ENCODE data around the gene KHDC4. TPM values are rescaled to one million over a fixed set of nuclear protein-coding genes. Genes with fewer than 3 reads are reported as not detected.

Gene KHDC4
- total and polyA plus RNA-seq, 2 of the 13 experiments (the other 11 are each of a cell fraction or from before 2014, with no cell fraction given): 33.5 to 92.0 TPM

DNA sequence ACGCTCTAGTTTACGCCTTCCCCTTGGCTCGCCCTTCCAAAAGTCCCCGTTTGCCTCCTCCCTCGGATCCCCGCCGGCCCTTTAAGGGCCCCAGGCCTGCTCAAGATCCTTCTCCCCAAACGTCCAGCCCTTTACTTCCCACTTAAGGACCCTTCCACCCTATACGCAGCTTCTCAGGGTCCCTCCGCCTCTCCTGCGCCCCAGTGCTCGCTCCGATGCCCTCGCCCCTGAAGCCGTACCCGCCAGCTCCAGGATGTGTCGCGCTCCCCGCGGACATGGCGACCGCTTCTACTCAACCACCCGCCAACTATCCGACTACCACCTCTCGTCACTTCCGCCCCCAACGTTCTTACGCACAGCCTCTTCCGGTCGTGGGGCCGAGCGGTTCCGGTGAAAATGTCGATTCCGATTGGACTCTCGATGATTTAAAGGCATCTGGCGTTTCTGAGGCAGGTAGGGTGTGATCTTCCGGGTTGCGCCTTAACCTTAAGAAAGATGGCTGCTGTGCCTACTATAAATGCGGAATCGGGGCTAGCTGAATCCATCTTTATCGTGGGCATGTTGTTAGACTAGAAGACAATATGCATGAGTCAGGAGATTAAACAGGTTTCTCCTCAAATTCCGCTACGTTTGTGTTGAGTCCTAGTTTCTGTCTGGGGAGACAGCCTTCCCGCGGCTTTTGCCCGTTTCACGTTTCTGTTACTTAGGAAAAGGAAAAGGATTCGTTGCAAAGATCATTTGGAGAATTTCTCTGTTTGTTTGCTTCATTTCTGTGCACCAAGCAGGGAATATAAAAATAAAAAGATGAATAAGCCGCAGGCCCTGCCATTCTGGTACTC is at the start of gene KHDC4 (continued):
- TF ChIP-seq, protein P1, sequence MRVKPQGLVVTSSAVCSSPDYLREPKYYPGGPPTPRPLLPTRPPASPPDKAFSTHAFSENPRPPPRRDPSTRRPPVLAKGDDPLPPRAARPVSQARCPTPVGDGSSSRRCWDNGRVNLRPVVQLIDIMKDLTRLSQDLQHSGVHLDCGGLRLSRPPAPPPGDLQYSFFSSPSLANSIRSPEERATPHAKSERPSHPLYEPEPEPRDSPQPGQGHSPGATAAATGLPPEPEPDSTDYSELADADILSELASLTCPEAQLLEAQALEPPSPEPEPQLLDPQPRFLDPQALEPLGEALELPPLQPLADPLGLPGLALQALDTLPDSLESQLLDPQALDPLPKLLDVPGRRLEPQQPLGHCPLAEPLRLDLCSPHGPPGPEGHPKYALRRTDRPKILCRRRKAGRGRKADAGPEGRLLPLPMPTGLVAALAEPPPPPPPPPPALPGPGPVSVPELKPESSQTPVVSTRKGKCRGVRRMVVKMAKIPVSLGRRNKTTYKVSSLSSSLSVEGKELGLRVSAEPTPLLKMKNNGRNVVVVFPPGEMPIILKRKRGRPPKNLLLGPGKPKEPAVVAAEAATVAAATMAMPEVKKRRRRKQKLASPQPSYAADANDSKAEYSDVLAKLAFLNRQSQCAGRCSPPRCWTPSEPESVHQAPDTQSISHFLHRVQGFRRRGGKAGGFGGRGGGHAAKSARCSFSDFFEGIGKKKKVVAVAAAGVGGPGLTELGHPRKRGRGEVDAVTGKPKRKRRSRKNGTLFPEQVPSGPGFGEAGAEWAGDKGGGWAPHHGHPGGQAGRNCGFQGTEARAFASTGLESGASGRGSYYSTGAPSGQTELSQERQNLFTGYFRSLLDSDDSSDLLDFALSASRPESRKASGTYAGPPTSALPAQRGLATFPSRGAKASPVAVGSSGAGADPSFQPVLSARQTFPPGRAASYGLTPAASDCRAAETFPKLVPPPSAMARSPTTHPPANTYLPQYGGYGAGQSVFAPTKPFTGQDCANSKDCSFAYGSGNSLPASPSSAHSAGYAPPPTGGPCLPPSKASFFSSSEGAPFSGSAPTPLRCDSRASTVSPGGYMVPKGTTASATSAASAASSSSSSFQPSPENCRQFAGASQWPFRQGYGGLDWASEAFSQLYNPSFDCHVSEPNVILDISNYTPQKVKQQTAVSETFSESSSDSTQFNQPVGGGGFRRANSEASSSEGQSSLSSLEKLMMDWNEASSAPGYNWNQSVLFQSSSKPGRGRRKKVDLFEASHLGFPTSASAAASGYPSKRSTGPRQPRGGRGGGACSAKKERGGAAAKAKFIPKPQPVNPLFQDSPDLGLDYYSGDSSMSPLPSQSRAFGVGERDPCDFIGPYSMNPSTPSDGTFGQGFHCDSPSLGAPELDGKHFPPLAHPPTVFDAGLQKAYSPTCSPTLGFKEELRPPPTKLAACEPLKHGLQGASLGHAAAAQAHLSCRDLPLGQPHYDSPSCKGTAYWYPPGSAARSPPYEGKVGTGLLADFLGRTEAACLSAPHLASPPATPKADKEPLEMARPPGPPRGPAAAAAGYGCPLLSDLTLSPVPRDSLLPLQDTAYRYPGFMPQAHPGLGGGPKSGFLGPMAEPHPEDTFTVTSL (CRISPR knock-in tag; IDR thresholded peaks at IDR 0.05; ENCODE audit: borderline replicate concordance): no peak
- TF ChIP-seq ZNF34 (CRISPR knock-in tag; IDR thresholded peaks at IDR 0.05; ENCODE audit: borderline replicate concordance): no peak
- TF ChIP-seq MEIS2 (CRISPR knock-in tag; IDR thresholded peaks at IDR 0.05): 0 out of 2 replicates have a peak, but pooled peaks have one; percentile 76
- no peak for TF ChIP-seq NFE2 (CRISPR knock-in tag; IDR thresholded peaks at IDR 0.05)
- TF ChIP-seq, protein P2, sequence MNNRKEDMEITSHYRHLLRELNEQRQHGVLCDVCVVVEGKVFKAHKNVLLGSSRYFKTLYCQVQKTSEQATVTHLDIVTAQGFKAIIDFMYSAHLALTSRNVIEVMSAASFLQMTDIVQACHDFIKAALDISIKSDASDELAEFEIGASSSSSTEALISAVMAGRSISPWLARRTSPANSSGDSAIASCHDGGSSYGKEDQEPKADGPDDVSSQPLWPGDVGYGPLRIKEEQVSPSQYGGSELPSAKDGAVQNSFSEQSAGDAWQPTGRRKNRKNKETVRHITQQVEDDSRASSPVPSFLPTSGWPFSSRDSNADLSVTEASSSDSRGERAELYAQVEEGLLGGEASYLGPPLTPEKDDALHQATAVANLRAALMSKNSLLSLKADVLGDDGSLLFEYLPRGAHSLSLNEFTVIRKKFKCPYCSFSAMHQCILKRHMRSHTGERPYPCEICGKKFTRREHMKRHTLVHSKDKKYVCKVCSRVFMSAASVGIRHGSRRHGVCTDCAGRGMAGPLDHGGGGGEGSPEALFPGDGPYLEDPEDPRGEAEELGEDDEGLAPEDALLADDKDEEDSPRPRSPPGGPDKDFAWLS (CRISPR knock-in tag; IDR thresholded peaks at IDR 0.05; ENCODE audit: borderline replicate concordance): no peak
- TF ChIP-seq KLF6 (CRISPR knock-in tag; IDR thresholded peaks at IDR 0.05): peak; percentile 59
- peak; percentile 76 for TF ChIP-seq RBM39 (IDR thresholded peaks at IDR 0.05; ENCODE audit: low read depth, low read length, poor library complexity, severe bottlenecking)
- TF ChIP-seq MAZ (IDR thresholded peaks at IDR 0.05; ENCODE audit: borderline replicate concordance, low read depth, low read length): peak; percentile 45; the same call in 1 of the 2 replicates
- peak; percentile 51; the same call in 1 of the 2 replicates for TF ChIP-seq MAZ (CRISPR knock-in tag; IDR thresholded peaks at IDR 0.05; ENCODE audit: low read depth)
- TF ChIP-seq FOXK2 (IDR thresholded peaks at IDR 0.05): 0 out of 2 replicates have a peak, but pooled peaks have one; percentile 55
- peak; percentile 88 for TF ChIP-seq ASH2L (IDR thresholded peaks at IDR 0.05; ENCODE audit: insufficient read length, low read depth, low read length)
- TF ChIP-seq REPIN1 (CRISPR knock-in tag; IDR thresholded peaks at IDR 0.05; ENCODE audit: borderline replicate concordance, low read depth): peak; percentile 76; the same call in 1 of the 2 replicates
- no peak for TF ChIP-seq RCOR2 (CRISPR knock-in tag; IDR thresholded peaks at IDR 0.05)
- no peak; the same call in 1 of the 2 replicates for TF ChIP-seq ZSCAN9 (CRISPR knock-in tag; IDR thresholded peaks at IDR 0.05; ENCODE audit: borderline replicate concordance)
- peak; percentile 61 for TF ChIP-seq NFRKB (IDR thresholded peaks at IDR 0.05)
- no peak for TF ChIP-seq TAF15 (IDR thresholded peaks at IDR 0.05; ENCODE audit: low read depth, low read length, poor library complexity, severe bottlenecking)
- 0 out of 2 replicates have a peak, but pooled peaks have one; percentile 25 for TF ChIP-seq ARID2 (CRISPR knock-in tag; IDR thresholded peaks at IDR 0.05; ENCODE audit: borderline replicate concordance)
- 0 out of 2 replicates have a peak, but pooled peaks have one; percentile 31 for TF ChIP-seq ZNF720 (CRISPR knock-in tag; IDR thresholded peaks at IDR 0.05)
- TF ChIP-seq ZNF510 (CRISPR knock-in tag; IDR thresholded peaks at IDR 0.05; ENCODE audit: low read depth): no peak
- TF ChIP-seq BRCA1 (CRISPR knock-in tag; IDR thresholded peaks at IDR 0.05): 0 out of 2 replicates have a peak, but pooled peaks have one; percentile 80
- no peak for TF ChIP-seq NR2F6 (IDR thresholded peaks at IDR 0.05)
- peak; percentile 41; the same call in 1 of the 2 replicates for TF ChIP-seq NR2F6 (CRISPR knock-in tag; IDR thresholded peaks at IDR 0.05)
- no peak for TF ChIP-seq ZNF569 (CRISPR knock-in tag; IDR thresholded peaks at IDR 0.05; ENCODE audit: borderline replicate concordance)
